ENCODE data around the gene RP9.

- no peak for TF ChIP-seq CTCF (IDR thresholded peaks at IDR 0.05; ENCODE audit: insufficient read depth, low read depth, low read length)
- no peak for TF ChIP-seq EZH2 (IDR thresholded peaks at IDR 0.05; ENCODE audit: insufficient read depth, low read length)
Measured at GRCh38 chr7:33054261-33054964, 54.8 kb downstream of the RP9 start.
